MM.1S (cell line): Measurements from ENCODE around the gene ZNF792.
"Not testable (repeated sequence)": the region's sequence is repeated elsewhere in the genome, so short reads cannot be mapped to it uniquely, and the experiment has no call there.

Experiments
- DNase-seq: peaks from one replicate; pipeline ENCODE4 v3.0.0-alpha.2; 2015
- H2AFZ ChIP-seq: fragments of 300-600 bp; sonication (generic); 2 replicates; pipeline ENCODE4 v1.6.0; 2016; ENCODE audit warnings: antibody characterized with exemption, low read length
- H3F3A ChIP-seq: fragments of 300-600 bp; sonication (generic); 2 replicates; pipeline ENCODE4 v1.6.1; 2016; ENCODE audit warnings: mild to moderate bottlenecking, antibody characterized with exemption, low read length, moderate library complexity, mixed read lengths; ENCODE audit not compliant: insufficient read depth
- H3K27ac ChIP-seq: fragments of 300-600 bp; sonication (generic); 2 replicates; pipeline ENCODE4 v1.5.1; 2016; ENCODE audit warnings: mild to moderate bottlenecking, low read length
- H3K27me3 ChIP-seq: fragments of 300-600 bp; sonication (generic); replicated peaks from 2 replicates; pipeline ENCODE4 v1.6.0; 2016; ENCODE audit warnings: low read length; ENCODE audit not compliant: insufficient read depth
- H3K36me3 ChIP-seq: fragments of 300-600 bp; sonication (generic); replicated peaks from 2 replicates; pipeline ENCODE4 v1.6.1; 2016; ENCODE audit warnings: mild to moderate bottlenecking, low read length, mixed read lengths; ENCODE audit not compliant: insufficient read depth
- H3K4me1 ChIP-seq: fragments of 300-600 bp; sonication (generic); 2 replicates; pipeline ENCODE4 v1.6.1; 2016; ENCODE audit warnings: low read length, mixed read lengths
- H3K4me2 ChIP-seq: fragments of 300-600 bp; sonication (generic); 2 replicates; pipeline ENCODE4 v1.6.0; 2016; ENCODE audit warnings: low read depth, low read length
- H3K4me3 ChIP-seq: fragments of 300-600 bp; sonication (generic); 2 replicates; pipeline ENCODE4 v1.5.1; 2016; ENCODE audit warnings: low read length, mixed read lengths
- H3K79me2 ChIP-seq: fragments of 300-600 bp; sonication (generic); 2 replicates; pipeline ENCODE4 v1.6.1; 2016; ENCODE audit warnings: mixed run types, low read length, mixed read lengths
- H3K9ac ChIP-seq: fragments of 300-600 bp; sonication (generic); 2 replicates; pipeline ENCODE4 v1.6.1; 2016; ENCODE audit warnings: low read length, mixed read lengths
- H3K9me2 ChIP-seq: fragments of 300-600 bp; sonication (generic); replicated peaks from 2 replicates; pipeline ENCODE4 v1.6.1; 2016; ENCODE audit warnings: mild to moderate bottlenecking, low read length, mixed read lengths; ENCODE audit not compliant: insufficient read depth
- H3K9me3 ChIP-seq: fragments of 300-600 bp; sonication (generic); replicated peaks from 2 replicates; pipeline ENCODE4 v1.6.1; 2016; ENCODE audit warnings: mild to moderate bottlenecking, low read length, mixed read lengths; ENCODE audit not compliant: insufficient read depth
- H4K20me1 ChIP-seq: fragments of 300-600 bp; sonication (generic); 2 replicates; pipeline ENCODE4 v1.6.1; 2016; ENCODE audit warnings: mild to moderate bottlenecking, low read length, moderate library complexity, mixed read lengths; ENCODE audit not compliant: insufficient read depth
- CTCF ChIP-seq: fragments of 300-600 bp; sonication (generic); IDR thresholded peaks from 2 replicates; pipeline ENCODE4 v1.5.1; 2016; ENCODE audit warnings: antibody characterized with exemption, low read length, mixed read lengths
- EZH2 ChIP-seq: fragments of 300-600 bp; sonication (generic); optimal IDR thresholded peaks from 2 replicates; pipeline ENCODE3; 2017; ENCODE audit warnings: low read depth, mild to moderate bottlenecking, antibody characterized with exemption, low read length, mixed read lengths
- EZH2phosphoT487 ChIP-seq: fragments of 300-600 bp; sonication (generic); IDR thresholded peaks from 2 replicates; pipeline ENCODE4 v1.6.1; 2018; ENCODE audit warnings: antibody characterized with exemption, low read length

ZNF792 gene

GRCh38 chr19:34994286-34994642, 30.2 kb upstream of the ZNF792 start:
- DNase-seq, result no peak
- H3K27me3 ChIP-seq, result peaks cover 8% of the 10 kb centered on the region; the same call in 1 of the 2 replicates
- H3K4me1 ChIP-seq, result 0 out of 2 replicates have a peak, but pooled peaks cover 10% of the 10 kb centered on the region
- H3K9me3 ChIP-seq, result no peaks in the 10 kb centered on the region
- H3F3A ChIP-seq, result no peaks in the 10 kb centered on the region
- H3K79me2 ChIP-seq, result no peaks in the 10 kb centered on the region
- H3K4me2 ChIP-seq, result no peak overlapping the region
- no peak overlapping the region for H3K4me3 ChIP-seq
- H3K9me2 ChIP-seq, result no peaks in the 10 kb centered on the region
- H4K20me1 ChIP-seq, result no peaks in the 10 kb centered on the region
- peak overlapping the region; percentile 10; the same call in 1 of the 2 replicates for H2AFZ ChIP-seq
- no peak overlapping the region for H3K9ac ChIP-seq
- no peak for TF ChIP-seq EZH2
- no peak for TF ChIP-seq EZH2phosphoT487
- no peak for TF ChIP-seq CTCF
- no peak overlapping the region for H3K27ac ChIP-seq
- no peaks in the 10 kb centered on the region for H3K36me3 ChIP-seq

- not testable (repeated sequence) for H3K9me3 ChIP-seq, H2AFZ ChIP-seq, H4K20me1 ChIP-seq, H3K36me3 ChIP-seq, H3F3A ChIP-seq, H3K9me2 ChIP-seq, H3K27ac ChIP-seq, H3K9ac ChIP-seq, H3K4me2 ChIP-seq, H3K79me2 ChIP-seq, H3K27me3 ChIP-seq, H3K4me3 ChIP-seq, DNase-seq, H3K4me1 ChIP-seq
These were observed 28.6 kb upstream of the ZNF792 start for GRCh38 chr19:34992582-34992981.

GRCh38 chr19:34991542-34992333, 27.7 kb upstream of the ZNF792 start:
- H3K4me1 ChIP-seq, result 0 out of 2 replicates have a peak, but pooled peaks cover 10% of the 10 kb centered on the region
- no peak for DNase-seq

More at GRCh38 chr19:34991542-34992333, 27.7 kb upstream of the ZNF792 start:
- H4K20me1 ChIP-seq, result no peaks in the 10 kb centered on the region
- no peaks in the 10 kb centered on the region for H3K9me3 ChIP-seq
- H3K27me3 ChIP-seq, result peaks cover 8% of the 10 kb centered on the region; the same call in 1 of the 2 replicates
- H3K36me3 ChIP-seq, result no peaks in the 10 kb centered on the region
- no peak overlapping the region for H3K27ac ChIP-seq
- H3K79me2 ChIP-seq, result no peaks in the 10 kb centered on the region
- no peak for TF ChIP-seq CTCF
- no peak for TF ChIP-seq EZH2phosphoT487
- no peak for TF ChIP-seq EZH2
- no peaks in the 10 kb centered on the region for H3F3A ChIP-seq
- no peak overlapping the region for H3K9ac ChIP-seq
- no peak overlapping the region for H3K4me2 ChIP-seq
- H3K9me2 ChIP-seq, result no peaks in the 10 kb centered on the region
- H3K4me3 ChIP-seq, result no peak overlapping the region
- no peak overlapping the region for H2AFZ ChIP-seq
